Choroid plexus epithelial cell (primary cell): ENCODE measurements around the gene SOX21.

Source experiments
- DNase-seq: peaks from one replicate; pipeline ENCODE4 v3.0.0-alpha.2; 2010; ENCODE audit warnings: low read depth
- H3K4me3 ChIP-seq: 2 replicates; pipeline ENCODE4 v1.5.1; 2011; ENCODE audit warnings: low read depth, mild to moderate bottlenecking, control low read depth, low read length, moderate library complexity
- CTCF ChIP-seq: conservative IDR thresholded peaks from 2 replicates; pipeline ENCODE4 v1.5.1; 2011; ENCODE audit warnings: low read depth, mild to moderate bottlenecking, control low read depth, inconsistent platforms, low read length, moderate library complexity

The SOX21 gene

DNA sequence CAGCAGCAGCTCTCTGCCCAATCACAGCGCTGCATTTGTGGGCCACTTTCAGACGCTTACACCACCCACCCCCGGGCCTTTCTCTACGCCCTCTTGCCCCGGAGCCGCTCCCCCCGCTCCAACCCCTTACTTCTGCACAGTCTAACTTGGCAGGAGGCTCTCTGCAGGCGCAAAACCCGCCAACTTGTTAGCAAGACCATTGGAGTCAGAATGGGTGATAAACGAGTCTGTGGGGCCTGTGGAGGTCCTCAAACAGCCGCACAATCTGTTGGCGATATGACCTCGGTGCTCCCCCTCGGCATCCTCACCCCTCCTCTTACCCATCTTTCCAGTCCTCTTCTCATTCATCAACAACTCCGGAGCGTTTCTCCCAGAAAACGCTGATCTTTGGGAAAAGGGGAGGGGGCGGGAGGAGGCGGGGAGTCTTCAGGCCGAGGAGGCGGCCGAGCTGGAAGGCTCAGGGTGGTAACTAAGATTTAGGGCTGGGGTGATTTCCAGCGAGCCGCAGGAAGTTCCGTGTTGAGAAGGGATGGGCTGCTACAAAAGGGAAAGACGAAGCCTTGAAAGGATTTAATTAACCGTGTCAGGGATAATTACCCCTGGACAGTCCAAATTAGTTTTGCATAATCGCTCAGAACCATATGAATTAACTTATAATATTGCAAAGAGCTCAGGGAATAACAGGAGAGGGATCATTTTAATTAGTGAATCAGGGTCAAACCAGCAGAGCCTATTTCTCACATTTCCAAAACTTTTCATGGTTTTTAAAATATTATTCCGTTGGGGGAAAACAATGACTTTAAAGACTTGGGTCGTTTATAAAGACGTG lies 4.1 kb downstream of the SOX21 start:
- no peak for DNase-seq
- no peak for TF ChIP-seq CTCF
- H3K4me3 ChIP-seq = no peak overlapping the region

GRCh38 chr13:94707400-94708021 lies 4.8 kb downstream of the SOX21 start:
- H3K4me3 ChIP-seq = no peak overlapping the region

DNA sequence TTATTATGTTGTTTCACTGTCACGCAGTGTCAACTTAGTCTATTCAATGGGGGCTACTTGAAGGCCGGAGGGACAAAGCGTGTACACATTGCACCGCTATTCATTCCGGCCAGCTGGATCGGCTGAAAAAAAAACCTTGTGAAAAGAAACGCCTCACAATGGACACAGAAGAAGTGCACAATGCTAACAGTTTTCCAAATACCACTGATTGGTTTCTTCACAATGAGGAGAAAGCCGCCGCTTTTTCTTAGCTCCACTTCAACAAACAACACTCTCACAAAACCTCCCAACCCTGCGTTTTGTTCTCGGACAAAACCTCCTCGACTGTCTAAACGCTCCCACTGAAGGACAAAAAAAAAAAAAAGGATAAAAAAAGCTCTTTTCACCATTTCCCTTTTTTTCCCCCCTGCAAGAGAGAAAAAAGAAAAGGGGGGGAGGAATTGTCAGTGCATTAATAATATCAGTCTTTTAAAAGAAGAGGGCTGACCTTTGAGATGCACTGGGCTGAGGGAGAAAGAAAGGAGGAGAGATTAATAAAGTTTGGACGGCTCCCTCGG lies 5.4 kb downstream of the SOX21 start:
- no peak for DNase-seq
- H3K4me3 ChIP-seq = no peak overlapping the region
- no peak for TF ChIP-seq CTCF

More at GRCh38 chr13:94707400-94708021, 4.8 kb downstream of the SOX21 start:
- TF ChIP-seq CTCF = no peak
- DNase-seq = no peak

GRCh38 chr13:94706101-94706842 lies 6.1 kb downstream of the SOX21 start:
- TF ChIP-seq CTCF = no peak
- no peak for DNase-seq
- H3K4me3 ChIP-seq = no peak overlapping the region

- H3K4me3 ChIP-seq = no peak overlapping the region
- TF ChIP-seq CTCF = no peak
- peak; percentile 26 for DNase-seq
These were observed 7.0 kb downstream of the SOX21 start for GRCh38 chr13:94705081-94706030.
